HG02852 (cell line): Measurements from ENCODE around the gene MEF2C.
A peak's percentile ranks its signal among the peaks of the same experiment; 100 is the strongest.
"Not testable (repeated sequence)": the region's sequence is repeated elsewhere in the genome, so short reads cannot be mapped to it uniquely, and the experiment has no call there.

Source experiments
- ATAC-seq: cut with Tn5 transposase; IDR thresholded peaks from one replicate; pipeline ENCODE4 v1.9.1; 2021; ENCODE audit warnings: mild to moderate bottlenecking, moderate library complexity; ENCODE audit not compliant: unreplicated experiment

The MEF2C gene

DNA sequence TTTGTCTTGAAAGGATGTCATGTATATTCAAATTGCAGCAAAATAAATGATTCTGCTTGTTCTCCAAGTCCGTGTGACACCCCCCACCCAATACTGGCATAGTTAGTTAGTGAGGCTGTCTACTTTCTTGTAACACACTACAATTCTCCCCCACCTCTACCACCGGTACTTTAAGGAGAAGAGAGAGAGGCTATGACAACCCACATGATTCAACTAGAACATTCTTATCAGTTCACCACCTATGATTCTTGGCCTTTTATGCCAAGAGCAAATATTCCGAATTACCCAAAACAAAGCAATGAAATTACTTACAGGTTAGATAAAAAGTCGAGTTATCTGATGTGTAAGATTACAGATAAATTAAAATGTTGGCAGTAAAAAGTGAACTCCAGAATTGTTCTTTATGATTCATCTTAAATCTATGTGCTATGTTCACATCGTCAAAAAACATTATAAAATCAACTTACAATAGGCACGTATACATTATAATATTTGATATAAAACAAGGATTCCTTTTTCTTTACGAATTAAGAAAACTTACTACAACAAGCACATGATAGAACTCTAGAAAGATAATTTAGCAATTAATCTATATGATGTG is 14.4 kb downstream of the MEF2C start:
- ATAC-seq: no peak

DNA sequence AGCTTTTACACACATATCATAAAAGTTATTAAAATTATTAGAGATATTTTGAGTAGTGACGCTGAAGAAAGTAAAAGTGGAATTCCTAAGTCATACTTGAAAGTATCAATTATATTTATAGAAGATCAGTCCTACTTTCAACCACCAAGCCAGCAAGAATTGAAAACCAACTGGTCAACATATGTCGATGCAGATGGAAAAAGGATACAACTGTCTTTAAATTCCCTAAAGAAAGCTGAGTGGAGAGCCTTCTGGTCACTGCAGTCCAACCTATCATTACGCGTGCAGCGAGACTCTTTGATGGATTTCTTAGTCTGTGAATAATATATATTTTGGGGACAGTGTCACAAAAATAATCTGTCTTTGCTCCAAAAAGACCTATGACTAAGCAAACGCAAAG is 15.3 kb downstream of the MEF2C start:
- ATAC-seq: no peak

DNA sequence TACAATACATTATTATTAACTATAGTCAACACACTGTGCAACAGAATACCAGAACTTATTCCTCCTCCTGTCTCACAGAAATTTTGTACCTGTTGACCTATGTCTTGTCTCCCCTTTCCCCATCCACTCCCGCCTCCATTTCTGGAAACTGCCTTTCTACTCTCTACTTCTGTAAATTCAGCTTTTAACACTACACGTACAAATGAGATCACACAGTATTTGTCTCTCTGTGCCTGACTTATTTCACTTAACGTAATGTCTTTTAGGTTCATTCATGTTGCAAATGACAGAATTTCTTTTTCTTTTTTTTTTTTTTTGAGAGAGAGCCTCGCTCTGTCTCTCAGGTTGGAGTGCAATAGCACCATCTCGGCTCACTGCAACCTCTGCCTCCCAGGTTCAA is 19.5 kb downstream of the MEF2C start:
- no peak for ATAC-seq

DNA sequence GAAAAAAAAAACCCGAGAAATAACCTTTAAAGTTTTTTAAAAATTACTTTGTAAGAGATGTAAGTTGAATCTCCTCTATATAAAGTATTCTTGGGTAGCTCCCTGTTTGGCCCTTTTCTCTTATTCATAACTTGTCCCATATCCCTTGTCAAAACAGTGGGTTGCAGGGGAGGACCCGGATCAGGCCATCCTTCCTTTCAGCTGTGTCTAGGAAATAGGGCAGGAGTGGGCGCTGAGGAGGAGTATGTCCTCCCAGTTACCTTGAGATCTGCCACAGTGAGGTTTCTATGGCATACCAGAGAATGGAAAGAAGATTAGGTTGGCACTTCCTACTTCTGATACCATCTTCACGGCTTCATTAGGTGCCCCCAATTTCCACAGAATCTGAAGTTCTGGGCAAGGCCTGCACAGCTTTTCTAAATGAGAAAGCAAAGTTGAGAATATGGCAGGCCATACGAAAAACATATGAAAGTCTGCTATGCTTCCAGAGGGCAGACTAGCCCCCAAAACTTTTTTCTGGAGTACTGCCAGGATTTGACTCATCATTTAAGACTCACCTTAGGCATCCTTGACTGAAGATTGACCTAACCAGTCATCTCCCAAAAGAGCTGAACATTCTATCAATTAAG is 20.3 kb downstream of the MEF2C start:
- no peak for ATAC-seq

DNA sequence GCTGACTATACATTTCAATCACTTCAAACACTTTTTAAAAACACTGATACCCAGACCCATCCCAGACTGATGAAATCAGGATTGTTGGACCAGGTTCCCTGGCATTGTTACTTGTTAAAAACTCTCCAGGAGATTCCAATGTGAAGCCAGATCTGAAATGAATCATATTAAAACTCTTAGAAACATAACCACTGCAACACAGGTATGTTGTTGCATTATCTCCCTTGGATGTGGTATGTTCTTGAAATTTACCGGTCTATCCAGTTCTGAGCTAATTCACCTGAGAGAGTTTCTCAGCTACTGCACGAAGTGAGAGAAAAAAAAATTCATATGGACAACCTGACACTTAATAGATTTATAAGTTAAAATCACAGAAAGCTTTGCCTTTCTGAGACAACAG is 21.8 kb downstream of the MEF2C start:
- no peak for ATAC-seq

DNA sequence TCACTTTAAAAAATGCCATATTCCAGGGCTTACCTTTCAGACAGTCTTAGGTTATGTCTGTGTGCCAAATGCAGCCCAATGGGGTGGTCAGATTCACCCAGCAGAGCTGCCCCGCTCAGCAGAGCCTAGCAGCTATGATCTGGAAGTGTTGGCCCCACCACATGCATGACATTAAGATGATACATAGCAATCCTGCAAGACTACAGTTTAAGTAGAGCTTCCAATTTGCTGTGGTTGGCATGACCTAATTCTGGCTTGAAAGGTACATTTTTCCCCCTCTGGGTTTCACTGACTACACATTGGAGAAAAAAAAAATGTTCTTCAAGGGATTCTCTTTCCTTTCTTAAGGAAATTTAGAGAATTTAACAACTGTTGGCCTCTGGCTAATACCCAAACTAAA is 22.5 kb downstream of the MEF2C start:
- ATAC-seq: no peak

DNA sequence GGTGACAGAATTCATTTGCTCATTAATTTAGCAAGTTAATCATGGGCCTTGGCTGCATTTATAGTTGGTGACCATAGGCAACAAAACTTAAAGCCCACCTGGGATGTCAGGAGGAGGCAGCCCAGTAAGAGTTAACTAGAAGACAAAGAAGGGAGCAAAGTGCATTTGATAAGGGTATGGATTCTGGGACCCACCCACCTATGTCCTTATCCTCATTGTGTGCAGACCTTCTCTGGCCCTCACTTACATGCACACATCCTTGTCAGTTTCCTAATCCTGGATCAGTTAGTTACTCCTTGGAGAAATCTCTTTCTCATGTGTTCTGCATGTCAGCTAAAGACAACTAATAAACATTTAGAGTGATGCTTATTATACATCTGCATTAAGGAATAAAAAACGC is 24.6 kb downstream of the MEF2C start:
- no peak for ATAC-seq

DNA sequence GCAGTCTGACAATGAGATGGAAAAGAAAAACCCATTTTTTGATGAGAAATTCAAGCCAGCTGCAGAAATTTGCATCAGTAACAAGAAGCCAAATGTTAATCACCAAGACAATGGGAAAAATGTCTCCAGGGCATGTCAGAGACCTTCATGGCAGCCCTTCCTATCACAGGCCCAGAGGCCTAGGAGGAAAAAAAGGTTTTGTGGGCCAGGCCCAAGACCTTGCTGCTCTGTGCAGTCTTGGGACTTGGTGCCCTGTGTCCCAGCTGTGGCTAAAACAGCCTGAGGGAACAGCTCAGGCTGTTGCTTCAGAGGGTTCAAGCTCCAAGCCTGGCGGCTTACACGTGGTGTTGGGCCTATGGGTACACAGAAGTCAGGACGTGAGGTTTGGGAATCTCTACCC is 26.6 kb downstream of the MEF2C start:
- ATAC-seq: not testable (repeated sequence)

DNA sequence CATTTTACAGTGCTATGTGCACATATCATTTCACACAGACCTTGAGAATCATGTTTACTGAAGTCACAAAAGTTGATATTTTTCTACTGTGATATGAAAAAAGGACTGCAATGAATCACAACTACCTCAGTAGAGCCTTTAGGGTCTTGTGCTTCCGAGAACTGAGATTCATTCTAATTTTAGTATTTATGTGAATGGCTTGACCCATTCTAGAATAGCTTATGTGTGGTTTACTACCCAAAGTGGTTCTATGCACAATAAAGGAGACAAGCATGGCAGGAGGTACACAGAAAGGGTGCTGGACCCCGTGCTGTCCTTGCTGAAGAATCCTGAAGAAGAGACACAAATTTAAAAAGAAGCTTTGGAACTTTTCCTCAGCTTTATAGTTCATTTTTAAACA is 28.2 kb downstream of the MEF2C start:
- peak; percentile 57 for ATAC-seq

DNA sequence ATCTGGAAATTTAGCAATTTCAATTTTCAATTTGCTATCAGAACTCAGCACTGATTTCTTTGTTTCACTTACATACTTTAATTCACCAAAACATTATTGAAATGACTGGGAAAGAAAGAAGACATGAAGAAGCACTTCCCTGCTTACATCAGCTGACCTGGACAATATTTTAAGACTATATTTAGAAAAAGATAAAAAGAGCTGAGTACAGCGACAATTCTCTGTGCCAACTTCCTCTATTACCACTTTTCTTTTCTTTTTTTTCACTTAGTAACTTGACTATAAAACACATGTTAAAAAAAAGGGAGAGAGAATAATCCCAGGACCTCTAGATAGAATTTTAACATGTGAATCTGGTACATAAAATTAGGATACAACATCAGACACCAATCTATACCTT is 35.6 kb downstream of the MEF2C start:
- ATAC-seq: no peak

DNA sequence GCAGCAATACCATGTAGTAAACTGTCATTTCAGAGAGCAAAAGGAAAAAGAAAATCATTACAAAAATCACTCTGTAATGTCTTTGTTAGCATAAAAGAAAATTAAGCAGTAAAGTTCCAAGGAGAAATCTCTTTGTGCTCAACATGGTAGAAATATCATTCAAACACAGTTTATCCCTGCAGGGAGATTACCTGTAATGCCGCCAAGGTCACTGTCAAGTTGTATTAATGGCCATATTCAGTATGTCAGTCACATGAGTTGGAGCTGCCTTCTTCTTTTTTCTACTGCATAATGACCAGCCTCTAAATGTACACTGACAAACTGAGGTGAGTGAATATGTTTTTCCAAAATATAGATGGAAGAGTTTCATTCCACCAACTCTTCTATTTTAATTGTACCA is 36.5 kb downstream of the MEF2C start:
- no peak for ATAC-seq

DNA sequence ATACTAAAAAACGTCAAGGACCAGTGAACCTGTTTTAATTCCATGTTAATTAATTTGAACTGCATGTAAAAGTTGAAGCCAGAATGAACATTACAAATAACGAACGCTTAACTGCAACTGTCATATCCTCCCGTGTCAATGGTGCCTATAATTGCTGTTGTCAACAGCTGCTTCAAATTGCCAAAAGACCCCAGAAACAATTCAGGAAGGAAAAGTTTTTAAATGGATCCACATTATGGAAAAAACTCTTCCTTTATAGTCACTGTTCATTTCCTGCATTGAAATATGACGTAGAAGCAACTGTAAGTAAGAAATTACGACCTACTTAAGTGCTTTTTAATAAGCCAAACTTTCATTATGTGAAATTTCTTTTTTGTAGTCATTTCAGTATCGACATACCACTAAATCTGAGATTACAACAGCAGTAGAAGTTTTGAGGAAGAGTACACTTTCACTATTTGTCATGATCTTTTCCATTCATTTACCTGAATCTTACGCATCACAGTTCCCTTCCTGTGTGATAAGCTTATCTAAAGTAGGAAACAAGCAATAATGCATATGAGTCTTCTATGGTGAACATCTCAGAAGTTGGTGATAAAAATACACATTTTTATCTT is 37.8 kb downstream of the MEF2C start:
- ATAC-seq: peak; percentile 84

DNA sequence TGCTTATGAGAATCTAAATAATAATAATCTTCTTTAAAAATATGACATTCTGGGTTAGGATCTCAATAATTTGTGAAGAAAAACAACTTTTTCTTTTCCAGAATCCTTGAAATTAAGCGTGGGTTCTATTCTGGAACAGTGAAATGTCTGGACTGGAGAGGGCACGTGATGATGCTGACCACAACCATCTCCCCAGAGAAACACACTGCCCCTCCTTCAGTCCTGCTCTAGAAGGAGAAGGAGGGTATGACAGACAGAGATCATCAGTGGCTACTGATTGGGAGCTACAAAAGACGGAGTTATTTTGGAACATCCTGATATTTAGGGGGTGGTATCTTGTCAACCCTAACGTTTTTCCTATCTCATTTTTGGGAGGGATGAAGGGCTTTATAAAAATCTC is 40.2 kb downstream of the MEF2C start:
- ATAC-seq: no peak

DNA sequence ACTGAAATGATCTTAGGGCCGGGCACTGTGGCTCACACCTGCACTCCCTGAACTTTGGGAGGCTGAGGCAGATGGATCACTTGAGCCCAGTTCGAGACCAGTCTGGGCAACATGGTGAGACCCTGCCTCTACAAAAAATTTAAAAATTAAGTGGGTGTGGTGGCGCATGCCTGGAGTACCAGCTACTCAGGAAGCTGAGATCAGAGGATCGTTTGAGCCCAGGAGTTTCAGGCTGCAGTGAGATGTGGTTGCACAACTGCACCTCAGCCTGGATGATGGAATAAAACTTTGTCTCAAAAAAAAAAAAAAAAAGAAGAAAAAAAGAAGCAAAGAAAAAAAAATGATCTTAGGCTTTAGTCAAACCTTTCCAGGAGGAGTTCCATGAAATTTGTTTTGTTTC is 41.8 kb downstream of the MEF2C start:
- no peak for ATAC-seq

DNA sequence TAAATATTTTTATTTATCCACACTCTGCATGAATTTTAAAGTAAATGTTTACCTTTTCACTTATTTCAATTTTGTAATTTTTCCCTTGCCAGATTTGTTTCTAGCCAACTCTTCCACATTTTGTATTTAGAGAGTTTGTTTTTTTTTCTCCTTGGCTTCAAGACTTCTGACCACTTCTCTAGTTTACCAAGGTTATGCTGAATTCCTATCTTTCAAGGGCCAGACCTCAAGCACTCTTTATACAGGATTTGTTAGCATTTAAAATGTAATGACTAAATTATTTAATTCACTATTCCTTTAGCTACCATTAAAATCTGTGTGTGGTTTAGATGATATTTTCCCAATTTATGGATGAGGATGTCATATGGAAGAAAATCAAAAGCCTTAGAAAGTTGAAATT is 42.5 kb downstream of the MEF2C start:
- ATAC-seq: no peak

DNA sequence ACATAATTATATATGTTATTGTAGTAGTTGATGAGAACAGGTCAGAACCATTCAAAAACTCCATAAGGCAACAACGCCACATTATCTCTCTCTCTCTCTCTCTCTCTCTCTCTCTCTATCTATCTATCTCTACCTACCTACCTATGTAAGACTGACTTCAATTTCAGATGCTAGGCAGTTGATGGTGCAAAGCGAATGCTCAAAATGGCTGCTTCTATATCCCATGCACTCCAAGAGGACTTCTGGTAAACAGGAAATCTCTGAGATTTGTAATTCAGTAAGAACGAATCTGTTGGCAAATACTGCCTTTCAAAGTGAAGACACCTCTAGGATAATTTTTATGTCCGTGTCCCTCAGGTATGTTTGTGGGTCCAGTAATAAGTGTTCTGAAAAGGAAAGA is 43.7 kb downstream of the MEF2C start:
- no peak for ATAC-seq

DNA sequence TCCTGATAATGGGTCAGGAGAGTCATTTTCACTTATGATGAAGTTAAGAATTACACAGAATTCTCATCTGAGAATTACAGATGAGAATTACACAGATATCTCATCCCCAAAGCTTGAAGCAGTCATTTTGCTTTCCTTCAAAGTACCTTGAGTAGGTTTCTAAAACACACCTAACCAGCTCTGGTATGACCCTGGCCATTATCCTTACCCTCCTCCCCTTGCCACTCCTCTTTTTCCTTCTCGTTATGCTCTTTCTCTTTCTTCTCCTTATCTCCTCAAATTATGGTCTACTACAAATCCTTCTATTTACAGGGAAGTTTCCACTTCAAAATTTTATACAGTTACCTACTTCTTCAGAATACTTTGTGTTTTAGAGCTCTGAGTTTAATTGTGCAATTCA is 44.5 kb downstream of the MEF2C start:
- ATAC-seq: no peak

DNA sequence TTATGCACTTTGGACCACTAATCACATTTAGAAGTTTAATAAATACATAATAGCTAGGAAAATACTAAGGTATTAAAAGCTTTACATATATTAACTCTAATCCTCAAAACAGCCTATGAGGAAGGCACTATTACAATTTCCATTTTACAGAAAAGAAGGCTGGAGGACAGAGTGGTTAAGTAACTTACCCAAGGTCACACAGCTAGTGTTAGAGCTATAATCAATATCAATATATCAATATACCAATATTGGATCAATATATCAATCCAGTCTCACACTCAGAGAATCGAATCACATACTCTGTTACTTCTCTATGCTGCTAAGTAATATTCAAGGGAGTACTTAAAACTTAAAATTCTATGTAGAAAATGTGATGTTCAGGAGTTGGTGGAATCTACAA is 45.2 kb downstream of the MEF2C start:
- ATAC-seq: no peak

DNA sequence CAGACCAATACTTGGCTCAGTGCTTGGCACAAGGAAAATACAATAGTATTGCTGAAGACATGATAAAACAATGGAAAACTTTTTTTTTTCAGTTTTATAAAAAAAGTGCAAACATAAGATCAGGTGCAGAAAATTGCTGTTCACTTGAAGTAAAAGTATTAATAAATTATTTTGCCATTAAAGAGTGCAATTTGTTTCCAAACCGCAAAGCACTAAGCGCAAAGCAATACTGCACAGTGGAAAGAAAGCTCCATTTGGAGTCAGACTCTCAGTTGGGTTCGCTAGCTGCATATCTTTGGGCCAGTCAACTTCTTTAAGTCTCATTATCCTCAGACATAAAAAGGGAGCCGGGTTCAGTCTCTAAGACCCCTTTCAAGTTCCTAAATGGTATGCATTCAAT is 45.8 kb downstream of the MEF2C start:
- ATAC-seq: no peak

DNA sequence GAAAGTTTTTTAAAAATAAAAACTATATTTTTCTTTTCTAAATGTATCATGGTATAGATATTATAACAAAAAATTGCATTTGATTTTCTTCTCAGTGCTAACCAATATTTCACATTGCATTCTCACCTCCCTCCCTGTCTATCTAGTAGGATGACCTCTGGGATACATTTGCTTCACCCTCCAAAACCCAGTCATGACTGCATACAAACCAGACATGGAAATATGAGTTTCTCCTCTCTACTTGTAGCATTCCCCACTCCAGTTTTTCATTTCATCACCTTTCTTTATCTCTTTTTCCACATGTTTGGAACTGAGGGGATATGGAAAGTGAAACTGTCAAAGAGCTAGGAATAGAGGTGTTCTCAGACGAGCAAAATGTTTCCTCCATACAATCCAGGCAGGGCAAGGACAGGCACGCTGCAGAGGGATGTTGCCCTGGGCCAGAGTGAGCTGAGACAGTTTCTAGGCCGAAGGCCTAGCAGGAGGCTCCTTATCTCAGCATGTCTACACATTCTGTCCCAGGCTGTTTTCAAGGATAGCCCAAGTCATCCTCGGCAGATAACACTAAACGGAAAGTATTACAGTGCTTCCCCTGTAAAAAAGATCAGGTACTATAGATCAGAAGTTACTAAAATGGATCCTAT is 46.7 kb downstream of the MEF2C start:
- no peak for ATAC-seq

DNA sequence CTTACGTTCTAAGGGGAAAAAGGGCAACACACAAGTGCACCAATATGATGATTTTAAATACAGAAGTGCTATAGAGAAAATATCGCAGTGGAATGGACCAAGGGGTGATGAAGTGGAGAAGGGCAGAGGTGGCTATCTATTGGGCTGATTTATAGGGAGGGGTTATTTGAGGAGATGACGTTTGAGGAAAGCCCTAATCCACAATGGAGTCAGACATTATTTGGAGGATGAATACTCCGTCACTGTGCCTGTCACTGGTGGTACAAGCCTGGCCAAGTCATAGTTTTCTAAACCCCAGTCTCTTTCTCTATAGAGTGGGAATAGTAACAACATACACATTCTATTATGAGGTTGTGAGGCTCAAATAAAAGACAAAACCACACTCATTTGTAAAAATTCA is 48.5 kb downstream of the MEF2C start:
- no peak for ATAC-seq

DNA sequence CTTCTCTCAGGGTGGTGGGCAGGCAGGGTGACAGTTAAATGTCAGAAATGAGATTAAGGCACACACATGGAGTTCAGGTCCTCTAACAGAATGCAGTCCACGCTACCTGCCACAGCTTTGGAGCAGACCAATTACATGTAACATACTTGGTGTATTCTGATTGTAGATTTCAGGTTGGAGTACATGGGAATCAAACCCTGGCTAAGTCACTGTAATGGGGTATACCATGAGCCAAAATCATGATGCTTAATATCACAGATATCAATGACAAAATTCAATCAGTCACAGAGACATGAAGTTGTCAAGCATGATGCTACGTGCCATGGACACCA is 48.9 kb downstream of the MEF2C start:
- ATAC-seq: no peak
